Esophagus muscularis mucosa (tissue), 3 donors: ENCODE data around the gene ZNF394.

ENCODE experiments used
- POLR2A ChIP-seq: fragments of 450-650 bp; IDR thresholded peaks from one replicate; pipeline ENCODE4 v1.6.1; 2017; ENCODE audit warnings: antibody characterized with exemption, moderate library complexity, mild to moderate bottlenecking, low read depth
- TF ChIP-seq, protein P1 (sequence below), 3 experiments: fragments of 200-600 bp in 2 of 3; fragments of 450-650 bp in 1 of 3; sonication (generic) in 2 of 3; IDR thresholded peaks; one replicate each; pipeline ENCODE4 v1.5.1; 2017 to 2019; ENCODE audit warnings: antibody characterized with exemption in 3 of 3, mild to moderate bottlenecking in 2 of 3, moderate library complexity in 1 of 3

DNA sequence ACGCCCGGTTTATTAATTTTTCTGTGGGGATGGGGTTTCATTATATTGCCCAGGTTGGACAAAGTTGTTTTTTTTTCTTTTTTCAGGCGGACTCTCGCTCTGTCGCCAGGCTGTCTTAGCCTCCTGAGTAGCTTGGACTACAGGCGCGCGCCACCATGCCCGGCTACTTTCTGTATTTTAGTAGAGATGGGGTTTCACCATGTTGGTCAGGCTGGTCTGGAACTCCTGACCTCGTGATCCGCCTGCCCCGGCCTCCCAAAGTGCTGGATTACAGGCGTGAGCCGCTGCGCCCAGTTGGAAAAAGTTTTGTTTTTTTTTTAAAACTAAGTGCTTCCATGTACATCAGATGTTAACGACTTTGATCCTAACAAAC is 542 bp upstream of the ZNF394 start:
- TF ChIP-seq, protein P1, sequence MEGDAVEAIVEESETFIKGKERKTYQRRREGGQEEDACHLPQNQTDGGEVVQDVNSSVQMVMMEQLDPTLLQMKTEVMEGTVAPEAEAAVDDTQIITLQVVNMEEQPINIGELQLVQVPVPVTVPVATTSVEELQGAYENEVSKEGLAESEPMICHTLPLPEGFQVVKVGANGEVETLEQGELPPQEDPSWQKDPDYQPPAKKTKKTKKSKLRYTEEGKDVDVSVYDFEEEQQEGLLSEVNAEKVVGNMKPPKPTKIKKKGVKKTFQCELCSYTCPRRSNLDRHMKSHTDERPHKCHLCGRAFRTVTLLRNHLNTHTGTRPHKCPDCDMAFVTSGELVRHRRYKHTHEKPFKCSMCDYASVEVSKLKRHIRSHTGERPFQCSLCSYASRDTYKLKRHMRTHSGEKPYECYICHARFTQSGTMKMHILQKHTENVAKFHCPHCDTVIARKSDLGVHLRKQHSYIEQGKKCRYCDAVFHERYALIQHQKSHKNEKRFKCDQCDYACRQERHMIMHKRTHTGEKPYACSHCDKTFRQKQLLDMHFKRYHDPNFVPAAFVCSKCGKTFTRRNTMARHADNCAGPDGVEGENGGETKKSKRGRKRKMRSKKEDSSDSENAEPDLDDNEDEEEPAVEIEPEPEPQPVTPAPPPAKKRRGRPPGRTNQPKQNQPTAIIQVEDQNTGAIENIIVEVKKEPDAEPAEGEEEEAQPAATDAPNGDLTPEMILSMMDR (IDR thresholded peaks at IDR 0.05) = no peak
- no peak for TF ChIP-seq POLR2A
